Activated CD8-positive, alpha-beta T cell treated with anti-CD3 and anti-CD28 coated beads, Interleukin-2, amount 10 ng/mL, durations not matched to agents 7 days and 5 days (primary cell): ENCODE data around the gene GTF2A1L. TPM values are rescaled to one million over a fixed set of nuclear protein-coding genes. Genes with fewer than 3 reads are reported as not detected.

Source experiments
- ATAC-seq: fragments of 150-1000 bp; cut with Tn5 transposase; one replicate; pipeline ENCODE4 v1.10.0; 2021; ENCODE audit warnings: moderate library complexity
- CTCF ChIA-PET: fragments of 350-600 bp; sonication (Branson Sonifier 250); formaldehyde crosslinking; loops from one replicate; lab custom pipeline; 2021; ENCODE audit warnings: antibody characterized with exemption; lab: Charles Lee
- POLR2A ChIA-PET: fragments of 350-600 bp; sonication (Branson Sonifier 250); formaldehyde crosslinking; loops from one replicate; lab custom pipeline; 2021; ENCODE audit warnings: antibody characterized with exemption; lab: Charles Lee
- DNase-seq: peaks from one replicate; pipeline ENCODE4 v3.0.0-alpha.2; 2020
- H3K27ac Mint-ChIP-seq: one replicate; pipeline ENCODE4 v1.8.0; 2021; ENCODE audit warnings: mild to moderate bottlenecking, mixed read lengths
- H3K27me3 Mint-ChIP-seq: one replicate; pipeline ENCODE4 v1.8.0; 2021; ENCODE audit warnings: low read depth, mixed read lengths
- H3K36me3 Mint-ChIP-seq: one replicate; pipeline ENCODE4 v1.8.0; 2021; ENCODE audit warnings: low read depth, mixed read lengths
- H3K4me1 Mint-ChIP-seq: one replicate; pipeline ENCODE4 v1.8.0; 2021; ENCODE audit warnings: low read depth, mixed read lengths
- H3K4me3 Mint-ChIP-seq: one replicate; pipeline ENCODE4 v1.8.0; 2021; ENCODE audit warnings: mild to moderate bottlenecking, mixed read lengths
- H3K9me3 Mint-ChIP-seq: one replicate; pipeline ENCODE4 v1.8.0; 2022; ENCODE audit warnings: mixed read lengths; ENCODE audit not compliant: insufficient read depth
- total RNA-seq, 2 experiments: library from RNA; stranded (reverse); gene quantifications; one replicate each; pipeline ENCODE4 v1.2.3, GENCODE V29; 2021

GTF2A1L gene
- total RNA-seq, 2 experiments from 2014 or later: not detected

GRCh38 chr2:48724278-48724677, 106.6 kb downstream of the GTF2A1L start:
- Mint-ChIP-seq H3K36me3 (no peaks in the 10 kb centered on the region), H3K9me3 (no peaks in the 10 kb centered on the region), H3K4me1 (no peaks in the 10 kb centered on the region), H3K27me3 (no peaks in the 10 kb centered on the region), H3K4me3 (no peak overlapping the region), H3K27ac (no peak overlapping the region)
- ChIA-PET POLR2A (no interaction called here), CTCF (no interaction called here)
- ATAC-seq (no peak), DNase-seq (no peak)

- ChIA-PET POLR2A (no interaction called here), CTCF (no interaction called here)
- no peak for ATAC-seq
- H3K27ac Mint-ChIP-seq: no peak overlapping the region
- no peaks in the 10 kb centered on the region for H3K9me3 Mint-ChIP-seq
- no peaks in the 10 kb centered on the region for H3K4me1 Mint-ChIP-seq
- H3K4me3 Mint-ChIP-seq: no peak overlapping the region
- DNase-seq: no peak
- H3K36me3 Mint-ChIP-seq: no peaks in the 10 kb centered on the region
- H3K27me3 Mint-ChIP-seq: no peaks in the 10 kb centered on the region
Measured at GRCh38 chr2:48725696-48726494, 108.2 kb downstream of the GTF2A1L start.

- POLR2A ChIA-PET: no interaction called here
- Mint-ChIP-seq H3K4me3 (no peak overlapping the region), H3K4me1 (no peaks in the 10 kb centered on the region), H3K27ac (no peak overlapping the region), H3K36me3 (no peaks in the 10 kb centered on the region), H3K27me3 (peaks cover 4% of the 10 kb centered on the region), H3K9me3 (no peaks in the 10 kb centered on the region)
- DNase-seq (no peak), ATAC-seq (no peak)
- CTCF ChIA-PET: no interaction called here
Measured at GRCh38 chr2:48727560-48727959, 109.9 kb downstream of the GTF2A1L start.

- Mint-ChIP-seq H3K36me3 (no peaks in the 10 kb centered on the region), H3K27ac (no peak overlapping the region), H3K4me3 (no peak overlapping the region), H3K9me3 (no peaks in the 10 kb centered on the region), H3K27me3 (peaks cover 4% of the 10 kb centered on the region), H3K4me1 (no peaks in the 10 kb centered on the region)
- DNase-seq: no peak
- POLR2A ChIA-PET: no interaction called here
- ATAC-seq: no peak
- CTCF ChIA-PET: no interaction called here
Measured at GRCh38 chr2:48728295-48728694, 110.6 kb downstream of the GTF2A1L start.

- H3K4me1 Mint-ChIP-seq: no peaks in the 10 kb centered on the region
- ChIA-PET POLR2A (no interaction called here), CTCF (no interaction called here)
- H3K27me3 Mint-ChIP-seq: peaks cover 4% of the 10 kb centered on the region
- no peaks in the 10 kb centered on the region for H3K9me3 Mint-ChIP-seq
- no peak overlapping the region for H3K4me3 Mint-ChIP-seq
- ATAC-seq (no peak), DNase-seq (no peak)
- no peak overlapping the region for H3K27ac Mint-ChIP-seq
- no peaks in the 10 kb centered on the region for H3K36me3 Mint-ChIP-seq
Measured at GRCh38 chr2:48728840-48729239, 111.2 kb downstream of the GTF2A1L start.

Other genes with a start within 250 kb of the GTF2A1L start
- gene PPP1R21, start 177.1 kb upstream of the GTF2A1L start, total RNA-seq: 10 to 100 TPM; 43.8 to 49.5 TPM
- gene STON1, start 87.7 kb upstream of the GTF2A1L start, total RNA-seq: 1 to 10 TPM; 1.6 to 1.9 TPM
- gene LHCGR, start 137.9 kb downstream of the GTF2A1L start, total RNA-seq: not detected